HG03066 (cell line): ENCODE data around the gene STK38L.
A peak's percentile ranks its signal among the peaks of the same experiment; 100 is the strongest.

Source experiments
- ATAC-seq: cut with Tn5 transposase; IDR thresholded peaks from one replicate; pipeline ENCODE4 v1.9.1; 2021; ENCODE audit warnings: low read depth; ENCODE audit not compliant: unreplicated experiment

The STK38L gene

GRCh38 chr12:27273114-27273513, 29.0 kb downstream of the STK38L start:
- no peak for ATAC-seq

- no peak for ATAC-seq
These were observed 30.6 kb downstream of the STK38L start for GRCh38 chr12:27274706-27275105.

GRCh38 chr12:27276275-27276674, 32.2 kb downstream of the STK38L start:
- no peak for ATAC-seq

GRCh38 chr12:27277846-27278260, 33.8 kb downstream of the STK38L start:
- ATAC-seq, result peak; percentile 73

- ATAC-seq, result no peak
These were observed 35.7 kb downstream of the STK38L start for GRCh38 chr12:27279826-27280225.

GRCh38 chr12:27280412-27280811, 36.3 kb downstream of the STK38L start:
- no peak for ATAC-seq

- no peak for ATAC-seq
These were observed 38.7 kb downstream of the STK38L start for GRCh38 chr12:27282754-27283153.

- ATAC-seq, result no peak
These were observed 39.9 kb downstream of the STK38L start for GRCh38 chr12:27284021-27284420.

- peak; percentile 59 for ATAC-seq
These were observed 40.7 kb downstream of the STK38L start for GRCh38 chr12:27284751-27285150.

GRCh38 chr12:27285403-27285802, 41.3 kb downstream of the STK38L start:
- ATAC-seq, result no peak

- no peak for ATAC-seq
These were observed 45.3 kb downstream of the STK38L start for GRCh38 chr12:27289414-27289813.

GRCh38 chr12:27290501-27291168, 46.5 kb downstream of the STK38L start:
- ATAC-seq, result no peak

GRCh38 chr12:27291862-27292261, 47.8 kb downstream of the STK38L start:
- no peak for ATAC-seq

- no peak for ATAC-seq
These were observed 48.6 kb downstream of the STK38L start for GRCh38 chr12:27292718-27293117.

GRCh38 chr12:27293463-27293862, 49.4 kb downstream of the STK38L start:
- ATAC-seq, result no peak

GRCh38 chr12:27296674-27297073, 52.6 kb downstream of the STK38L start:
- ATAC-seq, result no peak

- no peak for ATAC-seq
These were observed 53.5 kb downstream of the STK38L start for GRCh38 chr12:27297566-27297965.

- no peak for ATAC-seq
These were observed 55.0 kb downstream of the STK38L start for GRCh38 chr12:27299102-27299501.

- ATAC-seq, result no peak
These were observed 56.1 kb downstream of the STK38L start for GRCh38 chr12:27300226-27300625.

GRCh38 chr12:27303139-27304111, 59.3 kb downstream of the STK38L start:
- no peak for ATAC-seq

GRCh38 chr12:27304856-27305255, 60.8 kb downstream of the STK38L start:
- ATAC-seq, result no peak
